ENCODE results near the gene MYO18A. TPM values are rescaled to one million over a fixed set of nuclear protein-coding genes. Genes with fewer than 3 reads are reported as not detected.

Gene MYO18A
- total RNA-seq, 1 experiment from 2014 or later, result 89.9 TPM

- intact Hi-C loops (cut with micrococcal nuclease; ENCODE audit: unreplicated experiment), result loop anchor here (2.0 kb wide), 1 partner anchor 144 kb away; no protein-coding TSS in a partner anchor
These were observed 71.2 kb downstream of the MYO18A start for GRCh38 chr17:29108823-29109476.

GRCh38 chr17:29107933-29108822 lies 72.0 kb downstream of the MYO18A start:
- no peaks in the 10 kb centered on the region for H3K27me3 Mint-ChIP-seq (ENCODE audit: unreplicated experiment)
- H3K9me3 Mint-ChIP-seq (ENCODE audit: low read depth, unreplicated experiment), result no peaks in the 10 kb centered on the region
- peaks cover 37% of the 10 kb centered on the region for H3K36me3 Mint-ChIP-seq (ENCODE audit: insufficient read depth, unreplicated experiment)
- CTCF ChIA-PET, result interaction anchor here (0.6 to 2.8 kb wide), 4 partner anchors 16 to 373 kb away, joined by 3 to 17 read pairs (median 3); no protein-coding TSS in a partner anchor
- intact Hi-C loops (cut with micrococcal nuclease; ENCODE audit: unreplicated experiment), result loop anchor here (2.0 kb wide), 1 partner anchor 143 kb away; no protein-coding TSS in a partner anchor
- no TSS peak for BruUV-seq (replicated peaks)
- H3K4me1 Mint-ChIP-seq (ENCODE audit: low read depth, unreplicated experiment), result peaks cover 20% of the 10 kb centered on the region
- no peak for TF ChIP-seq CTCF (IDR thresholded peaks at IDR 0.05; ENCODE audit: unreplicated experiment)
- H3K4me3 Mint-ChIP-seq (ENCODE audit: low read depth, unreplicated experiment), result no peak overlapping the region
- peak; percentile 47 for DNase-seq
- peak overlapping the region; percentile 7 for H3K27ac Mint-ChIP-seq (ENCODE audit: unreplicated experiment)

More at GRCh38 chr17:29108823-29109476, 71.2 kb downstream of the MYO18A start:
- Mint-ChIP-seq H3K36me3 (ENCODE audit: insufficient read depth, unreplicated experiment) (peaks cover 30% of the 10 kb centered on the region), H3K9me3 (ENCODE audit: low read depth, unreplicated experiment) (no peaks in the 10 kb centered on the region), H3K27ac (ENCODE audit: unreplicated experiment) (peak overlapping the region; percentile 7), H3K27me3 (ENCODE audit: unreplicated experiment) (no peaks in the 10 kb centered on the region), H3K4me3 (ENCODE audit: low read depth, unreplicated experiment) (no peak overlapping the region), H3K4me1 (ENCODE audit: low read depth, unreplicated experiment) (peaks cover 20% of the 10 kb centered on the region)
- no peak for TF ChIP-seq CTCF (IDR thresholded peaks at IDR 0.05; ENCODE audit: unreplicated experiment)
- BruUV-seq (replicated peaks), result no TSS peak
- DNase-seq, result no peak
- CTCF ChIA-PET, result interaction anchor here (0.7 to 2.8 kb wide), 3 partner anchors 15 to 143 kb away, joined by 3 to 17 read pairs (median 3); no protein-coding TSS in a partner anchor

GRCh38 chr17:29107084-29107483 lies 73.1 kb downstream of the MYO18A start:
- H3K4me3 Mint-ChIP-seq (ENCODE audit: low read depth, unreplicated experiment), result no peak overlapping the region
- peaks cover 44% of the 10 kb centered on the region for H3K36me3 Mint-ChIP-seq (ENCODE audit: insufficient read depth, unreplicated experiment)
- intact Hi-C loops (cut with micrococcal nuclease; ENCODE audit: unreplicated experiment), result no loop called here
- BruUV-seq (replicated peaks), result no TSS peak
- peak overlapping the region; percentile 32 for H3K27ac Mint-ChIP-seq (ENCODE audit: unreplicated experiment)
- H3K9me3 Mint-ChIP-seq (ENCODE audit: low read depth, unreplicated experiment), result no peaks in the 10 kb centered on the region
- CTCF ChIA-PET, result interaction anchor here (0.6 kb wide), 1 partner anchor 141 kb away, joined by 3 read pairs; no protein-coding TSS in a partner anchor
- TF ChIP-seq CTCF (IDR thresholded peaks at IDR 0.05; ENCODE audit: unreplicated experiment), result no peak
- DNase-seq, result no peak
- H3K27me3 Mint-ChIP-seq (ENCODE audit: unreplicated experiment), result no peaks in the 10 kb centered on the region
- peaks cover 20% of the 10 kb centered on the region for H3K4me1 Mint-ChIP-seq (ENCODE audit: low read depth, unreplicated experiment)

- no peak overlapping the region for H3K27ac Mint-ChIP-seq (ENCODE audit: unreplicated experiment)
- CTCF ChIA-PET, result no interaction called here
These were observed 76.9 kb downstream of the MYO18A start for GRCh38 chr17:29103341-29103740.

More at GRCh38 chr17:29103341-29103740, 76.9 kb downstream of the MYO18A start:
- peaks cover 35% of the 10 kb centered on the region for H3K36me3 Mint-ChIP-seq (ENCODE audit: insufficient read depth, unreplicated experiment)
- H3K4me1 Mint-ChIP-seq (ENCODE audit: low read depth, unreplicated experiment), result peaks cover 5% of the 10 kb centered on the region
- TF ChIP-seq CTCF (IDR thresholded peaks at IDR 0.05; ENCODE audit: unreplicated experiment), result no peak
- H3K9me3 Mint-ChIP-seq (ENCODE audit: low read depth, unreplicated experiment), result no peaks in the 10 kb centered on the region
- no peaks in the 10 kb centered on the region for H3K27me3 Mint-ChIP-seq (ENCODE audit: unreplicated experiment)
- H3K4me3 Mint-ChIP-seq (ENCODE audit: low read depth, unreplicated experiment), result no peak overlapping the region
- no TSS peak for BruUV-seq (replicated peaks)
- DNase-seq, result no peak
- intact Hi-C loops (cut with micrococcal nuclease; ENCODE audit: unreplicated experiment), result no loop called here

Measured in Calu3 (cell line).